Hepatocyte (in vitro differentiated cells): ENCODE data around the gene ALG3. TPM values are rescaled to one million over a fixed set of nuclear protein-coding genes. Genes with fewer than 3 reads are reported as not detected.

ENCODE experiments used
- DNase-seq: peaks from one replicate; pipeline ENCODE4 v3.0.0-alpha.2; 2016; ENCODE audit warnings: low spot score
- H2AFZ ChIP-seq: fragments of 200-600 bp; sonication (generic); 2 replicates; pipeline ENCODE4 v1.6.0; 2016; ENCODE audit warnings: antibody characterized with exemption, mild to moderate bottlenecking
- H3K27ac ChIP-seq: fragments of 200-600 bp; sonication (generic); 2 replicates; pipeline ENCODE4 v1.5.1; 2016; ENCODE audit warnings: mild to moderate bottlenecking
- H3K27me3 ChIP-seq: fragments of 200-600 bp; sonication (generic); 2 replicates; pipeline ENCODE4 v1.6.1; 2016
- H3K36me3 ChIP-seq: fragments of 200-600 bp; sonication (generic); replicated peaks from 2 replicates; pipeline ENCODE4 v1.5.1; 2016; ENCODE audit warnings: low read depth; ENCODE audit not compliant: insufficient read depth
- H3K4me1 ChIP-seq: fragments of 200-600 bp; sonication (generic); 2 replicates; pipeline ENCODE4 v1.5.1; 2016; ENCODE audit warnings: mild to moderate bottlenecking, moderate library complexity; ENCODE audit not compliant: insufficient read depth
- H3K4me2 ChIP-seq: fragments of 200-600 bp; sonication (generic); 2 replicates; pipeline ENCODE4 v1.6.0; 2016
- H3K4me3 ChIP-seq: fragments of 200-600 bp; sonication (generic); 2 replicates; pipeline ENCODE4 v1.5.1; 2016; ENCODE audit warnings: mild to moderate bottlenecking
- H3K79me2 ChIP-seq: fragments of 200-600 bp; sonication (generic); 2 replicates; pipeline ENCODE4 v1.6.0; 2017; ENCODE audit warnings: mild to moderate bottlenecking
- H3K9me2 ChIP-seq: fragments of 200-600 bp; sonication (generic); replicated peaks from 2 replicates; pipeline ENCODE4 v1.6.0; 2017; ENCODE audit warnings: mild to moderate bottlenecking; ENCODE audit not compliant: insufficient read depth
- H3K9me3 ChIP-seq: fragments of 200-600 bp; sonication (generic); 2 replicates; pipeline ENCODE4 v1.5.1; 2016; ENCODE audit warnings: low read depth, mild to moderate bottlenecking
- H4K20me1 ChIP-seq: fragments of 200-600 bp; sonication (generic); 2 replicates; pipeline ENCODE4 v1.6.0; 2016; ENCODE audit warnings: mild to moderate bottlenecking; ENCODE audit not compliant: insufficient read depth, poor library complexity, severe bottlenecking
- EZH2 ChIP-seq: fragments of 200-600 bp; sonication (generic); IDR thresholded peaks from 2 replicates; pipeline ENCODE4 v1.6.1; 2016; ENCODE audit warnings: antibody characterized with exemption, mild to moderate bottlenecking, borderline replicate concordance
- EZH2phosphoT487 ChIP-seq: fragments of 200-600 bp; sonication (generic); IDR thresholded peaks from one replicate; pipeline ENCODE4 v1.6.1; 2018; ENCODE audit warnings: antibody characterized with exemption, mild to moderate bottlenecking, low read depth, moderate library complexity; ENCODE audit not compliant: unreplicated experiment, severe bottlenecking
- WGBS: methylation state at CpG from one replicate; pipeline ENCODE4 v1.1.6; 2016; ENCODE audit warnings: low lambda C conversion rate; ENCODE audit errors: missing lambda C conversion rate; 5-methylcytosine and 5-hydroxymethylcytosine counted together
- polyA plus RNA-seq: library from polyadenylated mRNA; unstranded; fragments of >200 nt; fragmentation: Nextera tagmentation; extraction: Ambion mirVana; gene quantifications from 2 replicates; pipeline ENCODE4 v1.2.1, GENCODE V29; 2016
- total RNA-seq: library from RNA; depleted of rRNA; stranded (reverse); fragments of >200 nt; gene quantifications from 2 replicates; pipeline ENCODE4 v1.2.3, GENCODE V29; 2014
- TF ChIP-seq, protein P1 (sequence below): fragments of 200-600 bp; sonication (generic); IDR thresholded peaks from 2 replicates; pipeline ENCODE4 v1.5.1; 2016; ENCODE audit warnings: antibody characterized with exemption, mild to moderate bottlenecking; ENCODE audit not compliant: poor library complexity

The ALG3 gene
- total and polyA plus RNA-seq, 2 experiments from 2014 or later = 52.3 to 122 TPM

DNA sequence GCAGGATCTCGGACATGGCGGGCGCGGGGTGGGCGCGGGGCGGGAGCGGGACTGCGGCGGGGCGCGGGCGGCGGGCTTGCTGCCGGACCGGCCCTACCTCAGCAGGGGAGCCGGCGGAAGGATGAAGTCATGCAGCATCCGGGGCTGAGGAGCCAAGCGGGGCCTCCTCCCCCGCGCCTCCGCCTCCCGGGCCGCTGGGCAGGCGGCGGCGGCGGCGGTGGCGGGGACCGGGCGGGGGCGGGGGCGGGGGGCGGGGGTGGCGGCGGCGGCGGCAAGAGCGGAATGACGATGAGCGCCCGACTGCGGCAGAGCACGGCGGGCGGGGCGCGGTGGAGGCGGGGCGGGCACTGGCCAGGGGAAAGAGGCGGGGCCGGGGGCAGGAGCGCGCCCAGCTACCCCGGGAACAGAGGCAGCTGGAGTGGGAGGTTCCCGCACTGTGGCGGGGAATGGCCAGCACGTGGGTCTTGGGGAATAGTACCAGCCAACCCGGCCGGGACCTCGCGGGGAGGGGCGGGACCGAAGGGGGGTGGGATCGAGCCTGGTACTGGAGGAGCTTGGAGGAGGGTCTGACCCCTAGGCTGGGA is 12.6 kb upstream of the ALG3 start, which contains the start of gene CAMK2N2:
TSS of gene CAMK2N2 (minus strand) at position 284 of the 584 bp plus-strand sequence. CDS start at position 16, 268 bp downstream.
- H4K20me1 ChIP-seq = no peaks in the 10 kb centered on the region
- no peaks in the 10 kb centered on the region for H3K9me2 ChIP-seq
- no peaks in the 10 kb centered on the region for H3K36me3 ChIP-seq
- H3K4me2 ChIP-seq = peak within 1 kb of the TSS; percentile 97
- no peak within 1 kb of the TSS for H3K27ac ChIP-seq
- TF ChIP-seq EZH2 (no peak), EZH2phosphoT487 (no peak)
- TF ChIP-seq, protein P1, sequence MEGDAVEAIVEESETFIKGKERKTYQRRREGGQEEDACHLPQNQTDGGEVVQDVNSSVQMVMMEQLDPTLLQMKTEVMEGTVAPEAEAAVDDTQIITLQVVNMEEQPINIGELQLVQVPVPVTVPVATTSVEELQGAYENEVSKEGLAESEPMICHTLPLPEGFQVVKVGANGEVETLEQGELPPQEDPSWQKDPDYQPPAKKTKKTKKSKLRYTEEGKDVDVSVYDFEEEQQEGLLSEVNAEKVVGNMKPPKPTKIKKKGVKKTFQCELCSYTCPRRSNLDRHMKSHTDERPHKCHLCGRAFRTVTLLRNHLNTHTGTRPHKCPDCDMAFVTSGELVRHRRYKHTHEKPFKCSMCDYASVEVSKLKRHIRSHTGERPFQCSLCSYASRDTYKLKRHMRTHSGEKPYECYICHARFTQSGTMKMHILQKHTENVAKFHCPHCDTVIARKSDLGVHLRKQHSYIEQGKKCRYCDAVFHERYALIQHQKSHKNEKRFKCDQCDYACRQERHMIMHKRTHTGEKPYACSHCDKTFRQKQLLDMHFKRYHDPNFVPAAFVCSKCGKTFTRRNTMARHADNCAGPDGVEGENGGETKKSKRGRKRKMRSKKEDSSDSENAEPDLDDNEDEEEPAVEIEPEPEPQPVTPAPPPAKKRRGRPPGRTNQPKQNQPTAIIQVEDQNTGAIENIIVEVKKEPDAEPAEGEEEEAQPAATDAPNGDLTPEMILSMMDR = no peak
- peaks cover 58% of the 10 kb centered on the region for H3K27me3 ChIP-seq
- no peaks in the 10 kb centered on the region for H3K79me2 ChIP-seq
- peak within 1 kb of the TSS; percentile 20 for H3K4me3 ChIP-seq
- peak; percentile 69 for DNase-seq
- H3K4me1 ChIP-seq = peaks cover 19% of the 10 kb centered on the region
- no peaks in the 10 kb centered on the region for H3K9me3 ChIP-seq
- WGBS = 0% methylated on average over 10 of the region's 67 CpGs
- no peak within 1 kb of the TSS for H2AFZ ChIP-seq

DNA sequence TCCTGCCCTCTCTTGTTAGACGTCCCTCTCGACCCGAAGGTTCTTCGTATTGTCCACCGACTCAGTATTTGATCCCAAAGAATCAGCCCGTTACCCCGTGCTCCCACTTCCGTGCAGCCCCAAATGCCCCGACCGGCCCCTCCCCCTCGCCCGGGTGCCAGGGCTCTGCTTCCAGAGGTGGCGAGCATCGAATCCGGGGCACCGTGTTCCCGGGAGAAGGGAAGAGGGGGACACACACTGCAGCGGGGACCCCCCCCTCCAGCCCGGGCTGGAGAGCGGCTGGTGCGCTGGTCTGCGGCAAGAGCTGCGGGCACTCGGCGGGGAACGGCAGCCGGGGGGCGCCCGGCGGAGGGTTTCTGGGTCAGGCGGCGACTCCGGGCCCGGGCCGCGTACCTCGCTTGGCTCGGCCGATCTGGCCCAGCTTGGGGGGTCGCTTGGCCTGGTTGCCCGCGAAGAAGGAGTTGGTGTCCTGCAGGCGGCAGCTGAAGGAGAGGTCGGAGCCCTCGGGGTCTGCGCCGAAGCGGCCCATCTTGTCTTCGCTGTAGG is 12.0 kb upstream of the ALG3 start:
- H3K27me3 ChIP-seq = peaks cover 58% of the 10 kb centered on the region
- H3K4me2 ChIP-seq = peak overlapping the region; percentile 97
- 1% methylated on average over 41 of the region's 49 CpGs for WGBS
- no peak overlapping the region for H3K27ac ChIP-seq
- no peaks in the 10 kb centered on the region for H3K79me2 ChIP-seq
- no peak for DNase-seq
- H3K4me3 ChIP-seq = peak overlapping the region; percentile 20
- no peak overlapping the region for H2AFZ ChIP-seq
- peaks cover 19% of the 10 kb centered on the region for H3K4me1 ChIP-seq
- no peaks in the 10 kb centered on the region for H3K9me3 ChIP-seq
- no peaks in the 10 kb centered on the region for H3K9me2 ChIP-seq
- H4K20me1 ChIP-seq = no peaks in the 10 kb centered on the region
- no peaks in the 10 kb centered on the region for H3K36me3 ChIP-seq
- TF ChIP-seq EZH2 = peak; percentile 95
- TF ChIP-seq, protein P1 = no peak
- peak; percentile 58 for TF ChIP-seq EZH2phosphoT487

DNA sequence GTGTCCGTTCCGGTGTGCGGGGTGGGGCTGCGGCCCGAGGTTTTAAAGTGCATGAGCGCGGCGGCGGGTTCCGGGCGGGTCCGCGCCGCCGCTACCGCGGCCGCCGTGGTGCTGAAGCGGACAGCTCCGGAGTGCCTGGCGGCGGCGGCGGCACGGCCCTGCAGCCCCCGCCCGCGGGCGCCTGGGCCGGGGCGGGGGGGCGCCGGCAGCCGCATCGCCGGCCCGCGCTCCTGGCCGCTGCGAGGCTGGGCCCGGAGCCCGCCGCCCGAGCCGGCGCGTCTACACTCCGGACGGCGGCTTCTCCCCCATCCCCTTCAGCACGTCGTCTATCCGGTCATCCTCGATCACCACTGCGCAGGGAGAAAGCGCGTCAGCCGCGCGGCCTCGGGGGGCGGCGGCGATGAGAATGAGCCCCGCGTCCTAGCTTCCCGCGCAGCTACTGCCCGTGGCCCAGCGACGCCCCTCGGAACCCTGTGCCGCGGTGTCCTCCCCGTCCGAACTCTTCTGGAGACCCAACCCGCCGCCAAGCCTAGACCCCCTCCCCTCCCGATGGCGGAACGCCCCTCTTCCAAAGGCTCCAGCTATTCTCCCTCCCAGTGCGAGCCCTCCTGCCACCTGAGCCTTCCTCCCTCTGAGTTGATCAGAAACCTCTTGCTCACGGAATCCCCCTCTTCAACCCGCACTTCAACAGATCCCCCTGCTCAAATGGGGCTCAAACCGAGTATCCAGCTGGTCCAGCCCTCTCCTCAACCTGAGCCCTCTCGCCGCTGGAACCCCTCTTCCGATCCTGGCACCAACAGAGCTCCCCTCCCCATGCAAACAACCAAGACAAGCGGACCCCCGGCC is 11.3 kb upstream of the ALG3 start:
- H3K4me1 ChIP-seq = peaks cover 19% of the 10 kb centered on the region
- H3K27me3 ChIP-seq = peaks cover 56% of the 10 kb centered on the region
- H3K4me2 ChIP-seq = peak overlapping the region; percentile 97
- no peaks in the 10 kb centered on the region for H3K9me3 ChIP-seq
- no peaks in the 10 kb centered on the region for H3K36me3 ChIP-seq
- WGBS = 9% methylated on average over 8 of the region's 91 CpGs
- H3K27ac ChIP-seq = no peak overlapping the region
- TF ChIP-seq, protein P1 = no peak
- TF ChIP-seq EZH2phosphoT487 (no peak), EZH2 (no peak)
- H4K20me1 ChIP-seq = no peaks in the 10 kb centered on the region
- no peak overlapping the region for H2AFZ ChIP-seq
- no peak overlapping the region for H3K4me3 ChIP-seq
- no peaks in the 10 kb centered on the region for H3K79me2 ChIP-seq
- peak; percentile 80 for DNase-seq
- H3K9me2 ChIP-seq = no peaks in the 10 kb centered on the region
